Skin of body (tissue), 2 donors: Measurements from ENCODE around the gene SEC23IP. TPM values are rescaled to one million over a fixed set of nuclear protein-coding genes. Genes with fewer than 3 reads are reported as not detected.
A peak's percentile ranks its signal among the peaks of the same experiment; 100 is the strongest.
"Not testable (repeated sequence)": the region's sequence is repeated elsewhere in the genome, so short reads cannot be mapped to it uniquely, and the experiment has no call there.

Experiments
- DNase-seq: peaks from one replicate; lab custom pipeline; 2025; lab: John Stamatoyannopoulos, UW
- total RNA-seq: library from RNA; depleted of rRNA; stranded (reverse); fragments of >200 nt; gene quantifications from one replicate; pipeline ENCODE4 v1.2.3, GENCODE V29; 2014

Gene SEC23IP
- total RNA-seq, result 17.1 TPM

DNA sequence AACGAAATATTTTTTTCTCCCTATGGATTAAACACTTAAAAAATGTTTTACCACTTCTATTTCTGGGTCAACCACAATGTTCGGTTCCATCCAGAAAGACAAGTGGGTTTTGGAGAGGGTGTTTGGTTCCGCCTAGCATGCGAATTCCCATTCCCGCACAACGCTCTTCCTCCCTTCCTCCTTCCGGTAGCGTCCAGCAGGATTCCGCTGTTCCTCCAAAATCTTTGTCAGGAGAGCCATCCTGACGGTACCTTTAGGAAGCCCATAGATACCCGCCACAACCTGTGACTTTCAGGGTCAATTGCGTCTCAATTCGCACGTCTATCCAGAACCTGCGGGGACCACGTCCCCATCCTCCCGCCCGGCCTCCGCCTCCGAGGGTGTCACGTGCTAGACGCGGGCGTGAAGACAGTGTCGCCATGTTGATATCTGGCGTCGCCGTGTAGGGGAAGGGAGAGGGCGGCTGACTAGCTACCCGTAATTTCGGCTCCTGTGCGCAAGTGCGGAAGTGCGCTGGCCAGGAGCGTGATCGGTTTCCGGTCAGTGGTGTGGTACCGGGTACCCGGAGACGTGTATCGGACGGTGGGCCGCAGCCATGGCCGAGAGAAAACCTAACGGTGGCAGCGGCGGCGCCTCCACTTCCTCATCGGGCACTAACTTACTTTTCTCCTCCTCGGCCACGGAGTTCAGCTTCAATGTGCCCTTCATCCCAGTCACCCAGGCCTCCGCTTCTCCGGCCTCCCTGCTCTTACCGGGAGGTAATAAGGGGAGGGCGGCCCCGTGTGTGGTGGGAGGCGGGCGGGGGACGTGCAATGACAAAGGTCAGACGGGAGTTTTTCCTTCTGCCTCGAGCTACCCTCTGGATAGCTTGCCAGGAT is at the start of gene SEC23IP:
SEC23IP (plus strand) TSS at position 543 of the 878 bp plus-strand sequence; CDS start at position 596, 53 bp downstream.
- peak; percentile 95 for DNase-seq

DNA sequence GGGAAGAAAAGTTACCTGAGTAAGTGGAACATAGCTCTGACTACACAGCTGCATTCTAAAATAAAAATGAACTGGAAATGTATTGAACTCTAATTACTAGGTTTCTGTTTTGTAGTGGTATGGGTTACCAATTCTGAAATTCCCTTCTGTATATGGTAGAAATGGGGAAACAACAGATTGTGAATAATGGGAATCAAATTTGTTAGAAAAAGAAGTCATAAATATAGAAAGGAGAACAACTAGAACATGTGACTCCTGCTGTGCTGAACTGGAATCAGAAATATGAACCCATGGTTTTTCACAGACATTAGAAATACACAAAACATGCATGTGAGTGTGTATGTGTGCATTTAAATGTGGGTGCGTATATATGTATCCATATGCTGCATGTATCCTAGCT is 46.9 kb upstream of the SEC23IP start:
- DNase-seq, result no peak

DNA sequence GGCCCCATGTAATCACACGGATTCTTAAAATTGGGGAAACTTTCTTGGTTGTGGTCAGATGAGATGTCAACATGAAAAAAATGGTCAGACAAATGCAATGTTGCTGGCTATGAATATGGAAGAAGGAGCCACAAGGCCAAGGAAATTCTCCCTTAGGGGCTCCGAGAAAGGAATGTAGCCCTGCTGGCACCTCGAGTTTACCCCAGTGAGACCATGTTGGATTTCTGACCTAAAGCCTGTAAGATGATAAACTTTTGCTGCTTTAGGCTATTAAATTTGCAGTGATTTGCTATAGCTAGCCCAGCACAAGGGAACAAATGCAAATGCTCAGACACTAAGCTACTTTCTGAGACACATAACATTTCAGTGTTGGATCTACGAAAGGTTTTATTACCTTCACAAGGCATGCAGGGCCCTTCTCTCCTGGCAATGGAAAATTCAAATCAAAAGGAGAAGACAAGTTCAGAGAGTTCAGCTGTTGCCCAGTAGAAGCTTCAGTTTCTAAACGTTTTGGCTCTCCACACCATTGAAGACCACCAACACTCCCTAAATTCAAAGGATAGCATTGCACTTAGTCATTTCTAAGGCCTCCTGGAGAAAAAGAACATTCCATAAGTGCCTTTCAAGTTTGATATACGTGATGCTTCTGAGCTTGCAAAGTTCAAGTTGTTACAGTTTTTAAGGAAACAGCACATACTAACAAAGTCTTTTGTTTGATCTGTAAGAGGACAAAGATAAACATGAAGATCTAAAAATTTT is 43.3 kb upstream of the SEC23IP start:
- DNase-seq, result no peak

DNA sequence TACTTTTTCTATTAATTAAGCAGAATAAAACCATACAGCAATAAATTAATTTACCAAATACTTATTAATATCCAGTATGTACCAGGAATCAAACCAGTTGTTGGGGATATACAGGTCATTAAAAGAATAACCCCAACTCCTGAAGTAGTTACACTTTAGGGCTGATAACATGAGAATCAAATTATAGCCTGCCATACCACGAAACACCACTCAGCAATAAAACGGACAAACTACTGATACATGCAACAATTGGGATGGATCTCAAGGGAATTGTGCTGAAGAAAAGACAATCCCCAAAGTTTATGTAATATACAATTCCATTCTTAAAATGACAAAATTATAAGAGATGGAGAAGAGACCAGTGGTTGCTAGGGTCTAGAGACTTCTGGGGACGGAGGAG is 42.6 kb upstream of the SEC23IP start:
- no peak for DNase-seq

DNA sequence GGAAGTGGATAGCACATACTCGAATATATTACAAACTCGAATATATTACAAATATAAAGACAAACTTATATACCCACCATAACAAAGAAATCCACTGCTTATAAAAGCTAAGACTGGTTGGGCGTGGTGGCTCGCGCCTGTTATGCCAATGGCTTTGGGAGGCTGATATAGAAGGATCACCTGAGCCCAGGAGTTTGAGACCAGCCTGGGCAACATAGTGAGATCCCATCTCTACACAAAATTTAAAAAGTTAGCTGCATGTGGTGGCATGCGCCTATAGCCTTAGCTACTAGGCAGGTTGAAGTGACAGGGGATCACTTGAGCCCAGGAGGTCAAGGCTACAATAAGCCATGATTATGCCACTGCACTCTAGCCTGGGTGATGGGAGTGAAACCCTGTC is 40.3 kb upstream of the SEC23IP start:
- no peak for DNase-seq

DNA sequence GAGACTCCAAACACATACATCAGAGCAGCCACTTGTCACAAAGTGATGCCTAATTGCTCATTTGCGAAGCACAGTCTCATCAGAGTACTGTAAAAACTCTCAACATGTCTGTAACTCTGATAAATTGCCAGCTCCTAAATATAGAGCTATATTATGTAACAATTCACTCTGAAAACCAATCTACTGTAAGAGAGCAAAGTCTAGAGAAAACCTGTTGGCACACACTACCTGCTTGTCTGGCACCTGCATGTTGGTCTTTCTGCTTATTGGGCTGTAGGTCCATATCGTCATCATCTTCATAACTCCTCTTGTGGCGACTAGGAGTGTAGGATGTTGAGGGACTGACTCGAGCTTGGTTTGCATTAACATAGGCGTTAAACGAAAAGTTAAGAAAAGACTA is 39.7 kb upstream of the SEC23IP start:
- DNase-seq, result no peak

DNA sequence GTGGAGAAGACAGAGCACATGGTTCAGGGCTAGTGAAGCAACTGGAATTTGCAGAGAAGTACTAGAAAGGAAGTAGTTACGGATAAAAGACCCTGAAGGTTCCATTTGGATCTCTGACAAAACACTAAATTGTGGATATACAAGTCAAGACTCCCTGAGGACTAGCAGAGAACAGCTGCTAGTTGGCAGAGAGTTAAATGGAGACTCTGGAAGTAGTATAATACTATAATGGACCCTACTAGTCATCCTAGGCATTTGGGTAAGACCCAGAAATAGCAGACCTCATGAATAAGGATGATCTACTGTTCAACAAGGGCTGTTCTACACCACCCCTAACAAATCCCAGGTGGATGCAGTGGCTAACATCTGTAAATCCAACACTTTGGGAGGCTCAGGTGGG is 39.0 kb upstream of the SEC23IP start:
- DNase-seq, result no peak

DNA sequence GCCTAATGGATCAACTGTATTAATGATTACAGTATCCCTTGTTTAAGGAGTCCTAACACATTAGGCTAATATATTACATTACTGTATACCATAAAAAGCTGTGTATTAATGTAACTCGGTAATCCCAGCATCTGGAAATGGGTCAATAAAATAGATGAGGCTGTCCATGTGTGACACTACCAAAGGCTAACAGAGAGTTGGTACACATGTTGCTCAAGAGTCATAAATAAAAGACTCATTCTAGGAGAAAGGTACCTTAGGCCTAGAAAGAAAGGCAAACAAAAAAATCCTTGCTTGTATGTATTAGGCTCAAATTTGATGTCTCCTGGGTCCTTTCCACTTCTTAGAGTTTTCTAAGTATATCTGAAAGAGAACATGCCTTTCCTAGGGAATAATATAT is 34.5 kb upstream of the SEC23IP start:
- no peak for DNase-seq

DNA sequence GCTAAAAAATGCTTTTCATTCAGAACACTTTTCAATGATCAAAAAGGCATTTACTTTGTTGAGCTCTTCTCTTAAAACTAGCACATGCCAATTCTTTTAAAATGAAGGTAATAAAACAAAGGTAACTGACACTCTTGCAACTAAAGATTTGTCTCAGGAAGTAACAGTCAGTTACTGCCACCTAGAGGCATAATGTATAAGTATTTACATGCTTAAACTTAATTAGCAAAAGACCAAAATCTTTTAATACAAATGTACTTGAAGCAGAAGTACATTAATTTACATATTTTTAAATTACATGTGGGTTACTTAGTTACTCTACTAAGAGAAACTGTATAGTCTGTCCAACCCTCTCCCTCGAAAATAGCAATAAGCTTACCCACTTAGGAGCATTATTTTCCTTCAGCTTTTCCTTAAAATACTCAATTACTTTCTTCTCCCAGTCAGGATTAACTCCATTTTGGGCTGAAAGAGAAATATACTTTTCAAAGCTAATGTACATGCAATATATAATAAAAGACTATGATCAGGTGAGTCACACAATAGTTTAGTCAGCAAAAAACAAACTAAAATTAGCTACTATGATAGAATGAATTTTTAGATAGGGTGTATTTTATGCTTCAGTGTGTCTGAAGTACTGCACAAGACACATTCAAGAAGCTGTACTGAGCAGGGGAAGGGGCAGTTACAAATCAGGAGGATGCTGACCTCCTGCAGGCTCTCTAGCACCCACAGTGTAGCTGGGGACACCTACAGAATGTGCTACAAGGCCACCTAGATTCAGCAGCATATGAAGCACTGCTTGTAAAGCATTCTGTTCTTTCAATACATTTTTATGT is 32.9 kb upstream of the SEC23IP start:
- DNase-seq, result peak; percentile 19

DNA sequence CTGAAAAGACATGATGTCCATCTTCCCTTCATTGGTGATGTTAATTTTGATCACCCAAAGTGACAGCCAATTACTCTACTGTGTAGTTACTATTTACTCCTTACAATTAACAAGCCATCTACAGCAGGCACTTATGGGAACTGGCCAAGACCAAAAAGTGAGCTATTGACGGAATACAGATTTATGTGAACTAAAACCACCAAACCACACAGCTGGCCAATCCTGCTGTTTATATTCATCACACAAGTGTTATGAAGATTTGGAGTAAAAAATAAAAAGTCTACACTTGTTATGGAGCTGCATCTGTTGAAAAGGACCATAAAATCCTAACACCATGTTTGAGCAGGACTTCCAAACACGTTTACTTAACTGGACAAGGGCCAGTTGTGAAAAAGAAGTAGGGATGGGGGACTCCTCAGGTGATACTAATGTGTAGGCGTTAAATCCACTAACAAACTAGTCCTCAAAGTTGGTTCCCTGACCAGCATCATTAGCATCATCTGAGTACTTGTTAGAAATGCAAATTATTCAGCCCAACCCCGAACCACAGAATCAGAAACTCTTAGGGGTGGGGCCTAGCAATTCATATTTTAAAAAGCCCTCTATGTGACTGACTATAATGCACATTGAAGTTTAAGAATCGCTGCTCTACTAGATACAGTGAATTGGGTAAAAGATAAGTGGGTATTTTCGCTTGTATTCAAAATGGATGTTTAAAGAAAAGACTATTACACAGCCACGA is 31.5 kb upstream of the SEC23IP start:
- DNase-seq, result no peak

DNA sequence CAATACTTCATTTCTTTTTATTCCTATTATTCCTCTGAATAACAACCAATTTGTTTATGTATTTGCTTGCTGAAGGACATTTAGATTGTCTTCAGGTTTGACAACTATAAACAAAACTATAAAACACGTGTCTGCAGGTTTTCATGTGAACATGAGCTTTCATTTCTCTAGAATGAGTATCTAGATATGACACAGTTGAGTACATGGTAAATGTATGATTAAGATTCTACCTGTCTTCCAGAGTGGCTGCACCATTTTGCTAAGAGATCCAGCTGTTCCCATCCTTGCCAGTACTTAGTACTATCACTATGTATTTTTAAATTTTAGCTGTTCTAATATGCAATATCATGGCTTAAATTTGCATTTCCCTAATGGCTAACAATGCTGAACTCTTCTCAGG is 30.0 kb upstream of the SEC23IP start:
- no peak for DNase-seq

DNA sequence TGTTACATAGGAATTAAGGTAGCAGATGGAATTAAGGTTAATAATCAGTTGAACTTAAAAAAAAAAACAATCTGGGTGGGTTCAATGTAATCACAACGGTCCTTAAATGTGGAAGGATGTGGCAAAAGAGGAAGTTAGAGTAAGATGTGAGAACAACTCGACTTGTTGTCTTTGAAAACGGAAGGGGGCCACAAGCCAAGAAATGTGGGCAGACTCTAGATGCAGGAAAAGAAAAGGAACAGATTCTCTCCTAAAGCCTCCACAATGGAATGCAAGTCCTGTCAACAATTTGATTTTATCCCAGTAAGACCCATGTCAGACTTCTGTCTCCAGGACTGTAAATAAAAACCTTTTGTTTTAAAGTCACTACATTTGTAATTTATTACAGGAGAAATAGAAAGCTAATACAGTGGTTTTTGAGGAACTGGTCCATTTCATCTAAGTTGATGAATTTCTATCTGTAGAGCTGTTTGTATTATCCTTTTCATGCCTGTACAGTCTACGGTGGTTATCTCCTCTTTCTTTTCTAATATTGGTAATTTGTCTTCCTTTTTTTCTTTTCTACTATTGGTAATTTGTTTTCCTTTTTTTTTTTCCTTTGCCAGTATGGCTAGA is 28.5 kb upstream of the SEC23IP start:
- no peak for DNase-seq

DNA sequence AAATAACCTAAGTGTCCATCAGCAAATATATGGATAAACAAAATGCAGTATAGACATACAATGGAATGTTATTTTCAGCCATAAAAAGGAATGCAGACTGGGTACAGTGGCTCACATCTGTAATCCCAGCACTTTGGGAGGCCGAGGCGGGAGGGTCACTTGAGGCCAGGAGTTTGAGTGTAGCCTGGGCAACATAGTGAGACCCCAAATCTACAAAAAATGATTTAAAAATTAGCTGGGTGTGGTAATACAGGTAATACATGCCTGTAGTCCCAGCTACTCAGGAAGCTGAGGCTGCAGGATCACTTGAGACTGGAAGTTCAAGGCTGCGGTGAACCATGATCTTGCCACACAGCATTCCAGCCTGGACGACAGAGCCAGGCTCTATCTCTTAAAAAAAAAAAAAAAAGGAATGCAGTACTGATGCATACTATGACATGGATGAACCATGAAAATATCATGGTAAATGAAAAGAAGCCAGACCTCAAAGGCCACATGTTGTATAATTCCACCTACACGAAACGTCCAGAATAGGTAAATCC is 26.8 kb upstream of the SEC23IP start:
- no peak for DNase-seq

DNA sequence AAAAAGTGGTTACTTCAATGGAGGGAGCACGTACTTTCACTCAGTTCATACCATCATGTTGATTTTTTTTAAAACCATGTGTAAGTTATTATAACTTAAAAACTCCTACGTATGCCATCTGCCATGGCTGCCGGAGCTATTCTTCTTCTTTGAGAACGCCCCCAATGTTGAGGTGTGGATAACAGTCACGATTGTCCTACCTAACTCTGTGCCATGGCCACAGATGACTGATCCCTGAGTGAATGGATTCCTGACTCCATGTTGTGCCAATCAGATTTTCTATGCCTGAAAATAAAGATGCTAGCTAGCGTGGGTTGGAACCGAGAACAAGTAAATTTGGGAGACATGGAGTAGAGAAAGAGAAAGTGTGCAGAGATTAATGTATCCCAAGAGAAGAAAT is 25.2 kb upstream of the SEC23IP start:
- no peak for DNase-seq

DNA sequence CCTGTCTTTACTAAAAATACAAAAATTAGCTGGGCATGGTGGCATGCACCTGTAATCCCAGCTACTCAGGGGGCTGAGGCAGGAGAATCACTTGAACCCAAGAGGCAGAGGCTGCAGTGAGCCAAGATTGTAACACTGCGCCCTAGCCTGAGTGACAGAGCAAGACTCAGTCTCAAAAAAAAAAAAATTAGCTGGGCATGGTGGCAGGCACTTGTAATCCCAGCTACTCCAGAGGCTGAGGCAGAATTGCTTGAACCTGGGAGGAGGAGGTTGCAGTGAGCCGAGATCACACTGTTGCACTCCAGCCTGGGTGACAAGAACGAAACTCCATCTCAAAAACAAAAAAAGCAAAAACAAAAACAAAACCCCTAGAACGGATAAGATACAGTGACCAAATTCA is 23.1 kb upstream of the SEC23IP start:
- not testable (repeated sequence) for DNase-seq

DNA sequence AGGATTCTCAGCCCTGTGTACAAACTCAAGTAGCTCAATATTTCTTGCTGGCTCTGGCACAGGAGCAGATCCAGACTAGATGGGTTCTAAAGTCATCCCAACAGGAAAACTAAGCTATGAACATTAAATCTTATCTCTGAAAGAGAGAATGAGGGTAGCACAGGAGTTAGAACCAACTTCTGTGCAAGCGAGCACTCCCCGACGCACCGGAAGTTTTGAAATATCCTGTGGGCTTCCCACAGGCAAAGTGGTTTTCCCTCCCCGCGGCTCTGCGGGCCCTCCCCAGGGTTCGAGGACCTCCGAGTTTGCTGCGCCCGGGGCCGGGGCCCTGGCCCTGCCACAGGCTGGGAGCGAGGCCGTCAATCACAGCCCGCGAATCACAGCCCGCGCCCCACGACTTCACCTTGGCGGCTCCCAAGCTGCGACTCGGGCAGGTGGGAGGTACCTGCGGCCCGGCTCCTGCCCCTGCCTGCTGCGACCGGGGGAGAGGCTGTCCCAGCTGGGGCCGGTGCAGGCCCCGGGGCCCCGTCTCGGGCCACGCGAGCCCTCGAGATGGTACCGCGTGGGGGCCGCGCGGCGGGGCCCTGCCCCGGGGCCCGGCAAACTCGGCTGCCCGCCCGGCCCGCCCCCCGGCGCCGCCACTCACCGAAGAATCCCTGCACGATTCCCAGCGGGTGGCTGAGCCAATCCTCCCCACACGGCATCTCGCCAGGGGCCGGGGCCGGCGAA is 20.5 kb upstream of the SEC23IP start:
- no peak for DNase-seq

DNA sequence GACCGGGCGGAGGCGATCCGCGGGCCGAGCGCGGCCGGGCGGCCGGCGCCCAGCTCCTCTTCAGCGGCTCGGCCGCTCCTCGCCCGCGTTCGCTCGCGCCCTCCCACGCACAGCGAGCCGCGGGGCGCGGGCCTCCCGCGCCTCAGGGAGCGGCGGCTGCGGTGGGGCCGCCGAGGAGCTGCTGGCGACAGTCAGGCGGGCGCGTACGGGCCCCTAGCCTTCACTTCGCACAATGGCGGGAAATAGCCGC is 20.0 kb upstream of the SEC23IP start, which contains the start of gene MCMBP:
MCMBP (minus strand) TSS at position 234 of the 250 bp plus-strand sequence. CDS start 259 bp downstream, outside the sequence.
- no peak for DNase-seq

DNA sequence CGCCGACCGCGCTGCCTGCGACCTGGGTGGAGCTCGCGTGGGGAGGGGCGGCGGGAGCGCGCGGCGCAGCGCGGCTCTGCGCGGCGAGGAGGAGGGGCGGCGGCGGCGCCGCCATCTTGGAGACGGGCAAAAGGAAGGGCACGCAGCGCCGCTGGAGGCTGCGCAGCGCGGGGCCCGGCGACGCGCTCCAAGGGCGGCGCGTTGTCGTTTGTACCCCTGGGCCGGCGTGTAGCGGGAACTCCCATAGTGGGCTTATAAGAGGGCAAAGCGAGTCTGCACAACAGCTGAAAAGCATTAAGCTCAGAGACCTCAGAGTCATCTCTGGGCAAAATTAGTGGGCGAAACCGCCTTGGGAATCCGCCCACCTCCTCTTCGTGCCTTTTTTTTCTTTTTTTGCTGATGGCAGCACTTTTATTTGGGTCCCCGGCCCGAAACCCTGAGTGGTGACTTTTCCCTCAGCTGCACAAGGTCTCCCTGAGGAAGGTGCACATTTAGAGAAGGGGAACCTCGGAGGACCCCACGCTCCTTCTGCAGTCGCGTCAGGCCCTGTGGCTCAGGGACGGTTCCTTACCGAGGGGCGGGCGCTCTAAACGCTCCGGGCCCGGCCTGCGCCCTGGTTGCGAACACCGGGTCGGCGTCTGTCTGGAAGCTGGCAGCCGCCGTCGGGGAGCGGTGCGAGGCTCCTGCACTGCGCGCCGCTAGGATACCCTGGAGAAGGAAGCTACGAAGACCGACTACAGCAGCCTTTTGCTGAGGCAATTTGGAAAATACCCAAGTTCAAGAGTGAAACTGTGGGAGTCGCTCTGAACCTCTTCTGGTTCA is 19.5 kb upstream of the SEC23IP start:
- peak; percentile 86 for DNase-seq

DNA sequence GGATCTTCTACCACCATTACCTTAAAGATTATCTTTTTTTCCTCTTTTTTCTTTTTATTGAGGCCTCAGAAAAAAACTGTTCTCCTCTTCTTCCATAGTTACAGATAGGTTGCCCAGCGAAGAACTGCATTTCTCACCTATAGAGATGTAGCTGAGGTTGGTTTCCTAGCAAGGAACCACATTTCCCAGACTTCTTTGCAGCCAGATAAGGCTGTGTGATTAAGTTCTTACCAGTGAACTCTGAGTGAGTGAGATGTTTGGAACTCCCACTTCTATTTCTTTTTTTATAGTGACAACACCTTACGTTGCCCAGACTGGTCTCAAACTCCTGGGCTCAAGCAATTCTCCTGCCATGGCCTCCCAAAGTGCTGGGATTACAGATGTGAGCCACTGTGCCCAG is 14.0 kb upstream of the SEC23IP start:
- no peak for DNase-seq
